OCI-LY1 (cell line): Measurements from ENCODE around the gene KCTD2.
"Not testable (repeated sequence)": the region's sequence is repeated elsewhere in the genome, so short reads cannot be mapped to it uniquely, and the experiment has no call there.

Source experiments
- EZH2 ChIP-seq: fragments of 200-600 bp; sonication (generic), shearing (Covaris generic); IDR thresholded peaks from 2 replicates; pipeline ENCODE4 v1.8.0; 2017; ENCODE audit warnings: borderline replicate concordance, mixed run types, mild to moderate bottlenecking, antibody characterized with exemption, low read length, moderate library complexity, mixed read lengths
- TF ChIP-seq, protein P1 (sequence below): fragments of 200-600 bp; sonication (generic), shearing (Covaris generic); IDR thresholded peaks from 2 replicates; pipeline ENCODE4 v1.5.1; 2017; ENCODE audit warnings: mild to moderate bottlenecking, antibody characterized with exemption, low read length, moderate library complexity, mixed read lengths

DNA sequence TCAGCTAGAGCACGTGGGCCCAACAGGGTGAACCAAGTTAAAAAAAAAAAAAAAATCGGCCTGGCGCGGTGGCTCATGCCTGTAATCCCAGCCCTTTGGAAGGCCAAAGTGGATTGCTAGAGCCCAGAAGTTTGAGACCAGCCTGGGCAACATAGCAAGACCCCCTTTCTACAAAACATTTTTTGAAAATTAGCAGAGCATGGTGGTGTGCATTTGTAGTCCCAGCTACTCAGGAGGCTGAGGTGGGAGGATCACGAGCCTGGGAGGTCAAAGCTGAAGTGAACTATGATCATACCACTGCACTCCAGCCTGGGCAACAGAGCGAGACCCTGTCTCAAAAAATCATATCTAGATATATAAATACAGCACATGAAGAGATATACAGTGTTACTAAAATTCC, 40.9 kb upstream of the KCTD2 start:
- TF ChIP-seq, protein P1, sequence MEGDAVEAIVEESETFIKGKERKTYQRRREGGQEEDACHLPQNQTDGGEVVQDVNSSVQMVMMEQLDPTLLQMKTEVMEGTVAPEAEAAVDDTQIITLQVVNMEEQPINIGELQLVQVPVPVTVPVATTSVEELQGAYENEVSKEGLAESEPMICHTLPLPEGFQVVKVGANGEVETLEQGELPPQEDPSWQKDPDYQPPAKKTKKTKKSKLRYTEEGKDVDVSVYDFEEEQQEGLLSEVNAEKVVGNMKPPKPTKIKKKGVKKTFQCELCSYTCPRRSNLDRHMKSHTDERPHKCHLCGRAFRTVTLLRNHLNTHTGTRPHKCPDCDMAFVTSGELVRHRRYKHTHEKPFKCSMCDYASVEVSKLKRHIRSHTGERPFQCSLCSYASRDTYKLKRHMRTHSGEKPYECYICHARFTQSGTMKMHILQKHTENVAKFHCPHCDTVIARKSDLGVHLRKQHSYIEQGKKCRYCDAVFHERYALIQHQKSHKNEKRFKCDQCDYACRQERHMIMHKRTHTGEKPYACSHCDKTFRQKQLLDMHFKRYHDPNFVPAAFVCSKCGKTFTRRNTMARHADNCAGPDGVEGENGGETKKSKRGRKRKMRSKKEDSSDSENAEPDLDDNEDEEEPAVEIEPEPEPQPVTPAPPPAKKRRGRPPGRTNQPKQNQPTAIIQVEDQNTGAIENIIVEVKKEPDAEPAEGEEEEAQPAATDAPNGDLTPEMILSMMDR, result not testable (repeated sequence)
- not testable (repeated sequence) for TF ChIP-seq EZH2
